Naive thymus-derived CD4-positive, alpha-beta T cell (primary cell): ENCODE measurements around the gene WWP2. TPM values are rescaled to one million over a fixed set of nuclear protein-coding genes. Genes with fewer than 3 reads are reported as not detected.
"Not testable (repeated sequence)": the region's sequence is repeated elsewhere in the genome, so short reads cannot be mapped to it uniquely, and the experiment has no call there.

Source experiments
- ATAC-seq: fragments of 150-1000 bp; cut with Tn5 transposase; 2 replicates; pipeline ENCODE4 v1.10.0; 2021; ENCODE audit warnings: mild to moderate bottlenecking, moderate library complexity
- CTCF ChIA-PET: fragments of 350-600 bp; sonication (Branson Sonifier 250); formaldehyde crosslinking; loops from one replicate; lab custom pipeline; 2021; ENCODE audit warnings: antibody characterized with exemption; lab: Charles Lee
- POLR2A ChIA-PET: fragments of 350-600 bp; sonication (Branson Sonifier 250); formaldehyde crosslinking; loops from one replicate; lab custom pipeline; 2021; ENCODE audit warnings: antibody characterized with exemption, inconsistent platforms; lab: Charles Lee
- DNase-seq, 9 donors: peaks; one replicate each; pipeline versions ENCODE4 v3.0.0 to v3.0.0-alpha.2; 2020 to 2022; ENCODE audit warnings: mixed read lengths in 1 of 9
- H3K27ac ChIP-seq: one replicate; pipeline ENCODE4 v1.7.0; 2013; ENCODE audit warnings: mild to moderate bottlenecking, low read depth, low read length, moderate library complexity
- H3K27me3 ChIP-seq, 2 donors: one replicate each; pipeline ENCODE4 v1.7.0; 2013; ENCODE audit warnings: low read length in 2 of 2, mild to moderate bottlenecking in 2 of 2, moderate library complexity in 2 of 2; ENCODE audit not compliant: control insufficient read depth in 2 of 2, insufficient read depth in 2 of 2
- H3K36me3 ChIP-seq, 3 experiments: 1 replicate in 2 of 3; 2 replicates in 1 of 3; pipeline ENCODE4 v1.7.0; 2013; ENCODE audit warnings: low read length in 3 of 3, mild to moderate bottlenecking in 3 of 3, moderate library complexity in 1 of 3; ENCODE audit not compliant: insufficient read depth in 3 of 3, control insufficient read depth in 2 of 3
- H3K4me1 ChIP-seq, 2 donors: one replicate each; pipeline ENCODE4 v1.7.0; 2013; ENCODE audit warnings: low read length in 2 of 2, mild to moderate bottlenecking in 2 of 2, moderate library complexity in 1 of 2; ENCODE audit not compliant: control insufficient read depth in 2 of 2, insufficient read depth in 2 of 2
- H3K4me3 ChIP-seq: 2 replicates; pipeline ENCODE4 v1.7.0; 2013; ENCODE audit warnings: mild to moderate bottlenecking, low read length
- H3K9me3 ChIP-seq, 3 experiments: 1 replicate in 2 of 3; 2 replicates in 1 of 3; pipeline ENCODE4 v1.7.0; 2013; ENCODE audit warnings: low read length in 3 of 3; ENCODE audit not compliant: control insufficient read depth in 2 of 3
- H3K27ac Mint-ChIP-seq, 9 donors: one replicate each; pipeline ENCODE4 v1.8.0; 2020 to 2022; ENCODE audit warnings: mixed read lengths in 9 of 9, mild to moderate bottlenecking in 8 of 9, moderate library complexity in 5 of 9, inconsistent platforms in 2 of 9
- H3K27me3 Mint-ChIP-seq, 5 donors: one replicate each; pipeline ENCODE4 v1.8.0; 2021 to 2022; ENCODE audit warnings: mixed read lengths in 5 of 5, mild to moderate bottlenecking in 1 of 5
- H3K36me3 Mint-ChIP-seq, 5 donors: one replicate each; pipeline ENCODE4 v1.8.0; 2020 to 2022; ENCODE audit warnings: mixed read lengths in 5 of 5, mild to moderate bottlenecking in 3 of 5, inconsistent platforms in 1 of 5
- H3K4me1 Mint-ChIP-seq, 7 donors: one replicate each; pipeline ENCODE4 v1.8.0; 2020 to 2022; ENCODE audit warnings: mixed read lengths in 7 of 7, mild to moderate bottlenecking in 3 of 7, inconsistent platforms in 1 of 7
- H3K4me3 Mint-ChIP-seq, 10 donors: one replicate each; pipeline ENCODE4 v1.8.0; 2020 to 2022; ENCODE audit warnings: mild to moderate bottlenecking in 10 of 10, mixed read lengths in 10 of 10, moderate library complexity in 6 of 10, inconsistent platforms in 2 of 10
- H3K9me3 Mint-ChIP-seq, 11 donors: one replicate each; pipeline ENCODE4 v1.8.0; 2020 to 2022; ENCODE audit warnings: mixed read lengths in 11 of 11, mild to moderate bottlenecking in 4 of 11, inconsistent platforms in 1 of 11, moderate library complexity in 1 of 11
- intact Hi-C, 2 donors: fragments of 100-400 bp; cut with micrococcal nuclease; formaldehyde crosslinking; loops; one replicate each; pipeline ENCODE4 v1.15.1; 2023
- polyA plus RNA-seq, 2 donors: library from polyadenylated mRNA; unstranded; fragments of 300-500 nt; fragmentation: Illumina TruSeq; gene quantifications; one replicate each; pipeline ENCODE4 v1.2.3, GENCODE V29; 2021
- total RNA-seq, 6 experiments: library from RNA in 5 of 6; stranded (reverse) in 5 of 6; gene quantifications; 1 replicate in 5 of 6; 2 replicates in 1 of 6; pipeline ENCODE4 v1.2.3 and lab custom pipeline; 2021 to 2026

The WWP2 gene
- total and polyA plus RNA-seq, 7 experiments from 2014 or later: 29.2 to 81.3 (median 64.7) TPM

DNA sequence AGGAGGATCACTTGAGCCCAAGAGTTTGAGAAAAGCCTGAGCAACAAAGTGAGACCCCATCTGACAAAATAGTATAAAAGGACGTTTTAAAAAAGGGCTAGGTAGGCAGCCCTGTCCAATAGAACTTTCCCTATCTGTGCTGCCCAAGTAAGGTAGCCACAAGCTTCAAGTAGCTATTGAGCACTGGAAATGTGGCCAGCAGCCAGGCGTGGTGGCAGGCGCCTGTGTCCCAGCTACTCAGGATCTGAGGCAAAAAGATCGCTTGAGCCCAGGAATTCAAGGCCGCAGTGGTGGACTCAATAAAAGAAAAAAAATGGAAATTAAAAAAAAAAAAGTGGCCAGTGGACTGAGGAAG lies 34.2 kb upstream of the WWP2 start:
- intact Hi-C loops: loop anchor here (2.0 to 10.0 kb wide), 3 partner anchors 15 to 127 kb away; partner anchors contain the start of gene WWP2 (in 1 of the 2)
- Mint-ChIP-seq H3K4me3 (peak overlapping the region in 5 of 10 donors; percentile 9 to 96 (median 95)), H3K36me3 (no peaks in the 10 kb centered on the region), H3K9me3 (no peaks in the 10 kb centered on the region), H3K27ac (peak overlapping the region in 1 of 9 donors; percentile 93), H3K27me3 (no peaks in the 10 kb centered on the region), H3K4me1 (peaks cover 15 to 50% (median 27%) of the 10 kb centered on the region in 7 donors)
- Histone ChIP-seq H3K27me3 (no peaks in the 10 kb centered on the region), H3K4me3 (no peak overlapping the region), H3K4me1 (peaks cover 10 to 18% of the 10 kb centered on the region in 2 donors), H3K36me3 (no peaks in the 10 kb centered on the region), H3K9me3 (no peaks in the 10 kb centered on the region), H3K27ac (no peak overlapping the region)
- ATAC-seq: no peak
- ChIA-PET CTCF (interaction anchor here (2.3 kb wide), 1 partner anchor 26 kb away, joined by 18 read pairs; the partner anchor contains the start of gene NOB1), POLR2A (interaction anchor here (0.8 to 4.8 kb wide), 4 partner anchors 15 to 409 kb away, joined by 3 to 49 read pairs (median 3); partner anchors contain the start of gene NOB1)
- no peak for DNase-seq

DNA sequence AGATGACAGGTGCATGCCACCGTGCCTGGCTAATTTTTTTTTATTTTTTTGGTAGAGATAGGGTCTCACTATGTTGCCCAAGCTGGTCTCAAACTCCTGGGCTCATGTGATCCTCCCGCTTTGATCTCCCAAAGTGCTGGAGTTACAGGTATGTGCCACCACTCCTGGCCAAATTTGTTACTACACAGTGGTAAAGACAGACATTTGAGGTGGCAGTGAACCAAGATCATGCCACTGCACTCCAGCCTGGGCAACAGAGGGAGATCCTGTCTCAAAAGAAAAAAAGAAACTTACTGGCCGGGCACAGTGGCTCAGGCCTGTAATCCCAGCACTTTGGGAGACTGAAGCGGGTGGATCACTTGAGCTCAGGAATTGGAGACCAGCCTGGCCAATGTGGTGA lies 33.1 kb upstream of the WWP2 start:
- H3K4me3 Mint-ChIP-seq, H3K36me3 Mint-ChIP-seq, CTCF ChIA-PET, H3K27me3 ChIP-seq, H3K36me3 ChIP-seq, H3K9me3 Mint-ChIP-seq, DNase-seq, H3K27ac ChIP-seq, H3K27ac Mint-ChIP-seq, H3K4me3 ChIP-seq, H3K9me3 ChIP-seq, H3K27me3 Mint-ChIP-seq, ATAC-seq: not testable (repeated sequence)
- POLR2A ChIA-PET: interaction anchor here (0.5 to 4.8 kb wide), 2 partner anchors 25 to 30 kb away, joined by 3 to 49 read pairs; partner anchors contain the start of gene NOB1
- intact Hi-C loops: loop anchor here in 1 of 2 donors (10.0 kb wide), 1 partner anchor 126 kb away; no protein-coding TSS in a partner anchor
- peaks cover 10 to 18% of the 10 kb centered on the region in 2 donors for H3K4me1 ChIP-seq
- H3K4me1 Mint-ChIP-seq: peaks cover 15 to 42% (median 27%) of the 10 kb centered on the region in 7 donors

DNA sequence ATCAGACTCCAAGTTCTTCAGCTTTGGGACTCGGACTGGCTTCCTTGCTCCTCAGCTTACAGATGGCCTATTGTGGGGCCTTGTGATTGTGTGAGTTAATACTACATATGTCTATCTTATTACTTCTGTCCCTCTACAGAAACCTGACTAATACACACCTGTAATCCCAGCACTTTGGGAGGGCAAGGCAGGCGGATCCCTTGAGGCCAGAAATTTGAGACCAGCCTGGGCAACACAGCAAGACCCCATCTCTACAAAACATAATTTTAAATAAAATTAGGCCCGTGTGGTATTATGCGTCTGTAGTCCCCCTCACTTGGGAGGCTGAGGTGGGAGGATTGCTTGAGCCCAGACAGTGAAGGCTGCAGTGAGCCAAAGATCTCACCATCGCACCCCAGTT lies 30.9 kb upstream of the WWP2 start:
- DNase-seq, H3K4me3 ChIP-seq, H3K27ac Mint-ChIP-seq, ATAC-seq, H3K9me3 Mint-ChIP-seq, H3K9me3 ChIP-seq, POLR2A ChIA-PET, H3K27me3 ChIP-seq, intact Hi-C loops, H3K36me3 Mint-ChIP-seq, H3K4me3 Mint-ChIP-seq, H3K27ac ChIP-seq, H3K27me3 Mint-ChIP-seq, H3K36me3 ChIP-seq: not testable (repeated sequence)
- H3K4me1 Mint-ChIP-seq: peaks cover 9 to 25% (median 13%) of the 10 kb centered on the region in 7 donors
- peaks cover 10 to 12% of the 10 kb centered on the region in 2 donors for H3K4me1 ChIP-seq
- CTCF ChIA-PET: interaction anchor here (0.6 to 1.6 kb wide), 3 partner anchors 9 to 23 kb away, joined by 3 to 4 read pairs (median 3); partner anchors contain the start of gene NOB1

DNA sequence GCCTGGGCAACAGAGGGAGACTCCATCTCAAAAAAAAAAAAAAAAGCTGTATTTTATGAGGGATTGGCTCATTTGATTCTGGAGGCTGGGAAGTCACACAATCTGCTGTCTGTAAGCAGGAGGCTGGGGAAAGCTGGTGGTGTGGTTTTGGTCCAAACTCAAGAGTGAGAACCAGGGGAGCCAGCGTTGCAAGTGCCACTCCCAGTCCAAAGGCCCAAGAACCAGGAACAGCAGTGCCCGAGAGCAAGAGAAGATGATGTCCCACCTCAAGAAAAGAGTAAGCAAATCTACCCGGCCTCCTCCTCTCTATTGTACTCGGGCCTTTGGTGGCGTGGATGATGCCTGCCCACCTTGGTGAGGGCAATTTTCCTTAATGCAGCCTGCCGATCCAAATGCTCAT lies 30.0 kb upstream of the WWP2 start:
- Histone ChIP-seq H3K27me3 (no peaks in the 10 kb centered on the region), H3K36me3 (no peaks in the 10 kb centered on the region), H3K4me1 (peaks cover 4 to 7% of the 10 kb centered on the region in 2 donors), H3K27ac (no peak overlapping the region), H3K9me3 (no peaks in the 10 kb centered on the region), H3K4me3 (no peak overlapping the region)
- no peak for ATAC-seq
- Mint-ChIP-seq H3K27me3 (no peaks in the 10 kb centered on the region), H3K36me3 (no peaks in the 10 kb centered on the region), H3K9me3 (no peaks in the 10 kb centered on the region), H3K27ac (peak overlapping the region in 1 of 9 donors; percentile 86), H3K4me1 (peaks cover 1 to 16% (median 5%) of the 10 kb centered on the region in 7 donors), H3K4me3 (no peak overlapping the region)
- ChIA-PET POLR2A (interaction anchor here (1.2 kb wide), 1 partner anchor 9 kb away, joined by 6 read pairs; no protein-coding TSS in a partner anchor), CTCF (interaction anchor here (1.5 kb wide), 1 partner anchor 22 kb away, joined by 4 read pairs; the partner anchor contains the start of gene NOB1)
- intact Hi-C loops: no loop called here
- no peak for DNase-seq

GRCh38 chr16:69741519-69741918 lies 20.6 kb upstream of the WWP2 start:
- peaks cover 0 to 8% (median 0%) of the 10 kb centered on the region in 7 donors for H3K4me1 Mint-ChIP-seq
- H3K27ac Mint-ChIP-seq: no peak overlapping the region
- no peak overlapping the region for H3K4me3 Mint-ChIP-seq
- no peaks in the 10 kb centered on the region for H3K9me3 ChIP-seq
- intact Hi-C loops: no loop called here
- H3K36me3 ChIP-seq: peaks cover 12 to 66% (median 16%) of the 10 kb centered on the region in 3 experiments
- H3K27me3 ChIP-seq: no peaks in the 10 kb centered on the region
- H3K4me1 ChIP-seq: no peaks in the 10 kb centered on the region
- no peak overlapping the region for H3K27ac ChIP-seq
- DNase-seq (no peak), ATAC-seq (no peak)
- no peaks in the 10 kb centered on the region for H3K9me3 Mint-ChIP-seq
- no peak overlapping the region for H3K4me3 ChIP-seq
- CTCF ChIA-PET: interaction anchor here (0.9 kb wide), 1 partner anchor 13 kb away, joined by 4 read pairs; the partner anchor contains the start of gene NOB1
- peaks cover 13 to 45% (median 24%) of the 10 kb centered on the region in 5 donors for H3K36me3 Mint-ChIP-seq
- POLR2A ChIA-PET: interaction anchor here (0.6 kb wide), 1 partner anchor 9 kb away, joined by 3 read pairs; no protein-coding TSS in a partner anchor
- no peaks in the 10 kb centered on the region for H3K27me3 Mint-ChIP-seq

DNA sequence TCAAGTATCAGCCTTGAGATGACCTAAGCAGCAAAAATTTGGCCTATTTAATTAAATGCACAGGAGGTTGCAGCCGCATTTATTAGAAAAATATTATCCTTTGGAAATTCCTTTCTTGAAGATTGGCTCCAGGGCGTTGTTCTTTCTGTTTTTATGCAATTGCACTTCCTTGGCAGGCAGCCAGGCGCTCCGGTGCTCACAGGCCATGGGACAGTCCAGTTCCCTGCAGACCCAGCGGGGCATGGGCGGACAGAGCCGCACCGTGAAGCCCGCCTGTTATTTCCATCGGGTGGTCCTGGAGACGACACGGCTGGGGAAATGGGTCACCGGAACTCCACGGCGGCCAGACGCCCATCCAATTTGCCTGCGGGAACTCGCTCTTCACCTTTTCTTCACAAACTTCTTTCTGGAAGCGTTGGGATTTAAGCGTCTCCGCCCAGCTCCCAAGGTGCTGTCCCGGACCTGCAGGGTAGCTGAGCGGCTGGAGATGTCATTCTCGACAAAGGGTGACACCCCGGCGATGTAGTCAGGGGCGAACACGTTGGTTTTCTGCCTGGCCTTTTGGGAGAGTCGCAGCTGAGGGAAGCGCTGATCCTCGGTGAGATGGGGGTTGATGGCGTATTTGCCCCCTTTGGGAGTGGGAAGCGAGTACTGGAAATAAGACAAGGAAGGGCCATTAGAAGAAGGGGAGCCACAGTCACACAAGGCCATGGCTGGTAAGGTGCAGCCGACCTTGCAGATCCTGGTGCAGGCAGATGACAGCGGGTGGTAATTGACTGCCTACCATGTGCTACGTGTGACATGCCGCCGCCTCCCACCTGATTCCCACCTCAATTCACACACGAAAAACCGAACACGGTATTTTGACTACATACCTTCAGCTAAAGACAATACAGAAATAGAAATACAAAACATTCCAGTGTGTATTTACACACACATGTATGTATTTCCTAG lies 19.9 kb upstream of the WWP2 start:
- H3K27ac ChIP-seq: no peak overlapping the region
- ChIA-PET POLR2A (no interaction called here), CTCF (interaction anchor here (0.6 kb wide), 1 partner anchor 133 kb away, joined by 4 read pairs; no protein-coding TSS in a partner anchor)
- H3K4me1 Mint-ChIP-seq: peaks cover 0 to 8% (median 0%) of the 10 kb centered on the region in 7 donors
- no peaks in the 10 kb centered on the region for H3K9me3 ChIP-seq
- no peak for ATAC-seq
- peaks cover 13 to 48% (median 25%) of the 10 kb centered on the region in 5 donors for H3K36me3 Mint-ChIP-seq
- H3K27me3 ChIP-seq: no peaks in the 10 kb centered on the region
- no peak overlapping the region for H3K4me3 Mint-ChIP-seq
- no peak overlapping the region for H3K4me3 ChIP-seq
- no peaks in the 10 kb centered on the region for H3K27me3 Mint-ChIP-seq
- no peaks in the 10 kb centered on the region for H3K4me1 ChIP-seq
- no peaks in the 10 kb centered on the region for H3K9me3 Mint-ChIP-seq
- intact Hi-C loops: loop anchor here in 1 of 2 donors (2.0 kb wide), 1 partner anchor 15 kb away; the partner anchor contains the start of gene NQO1
- H3K27ac Mint-ChIP-seq: no peak overlapping the region
- peaks cover 12 to 71% (median 20%) of the 10 kb centered on the region in 3 experiments for H3K36me3 ChIP-seq
- no peak for DNase-seq
